HG02943 (cell line): ENCODE results near the gene ADAMTS9.
A peak's percentile ranks its signal among the peaks of the same experiment; 100 is the strongest.

Experiments used
- ATAC-seq: cut with Tn5 transposase; IDR thresholded peaks from one replicate; pipeline ENCODE4 v1.9.1; 2021; ENCODE audit warnings: mild to moderate bottlenecking, low read depth, moderate library complexity; ENCODE audit not compliant: unreplicated experiment

The ADAMTS9 gene

GRCh38 chr3:64586952-64587351, 100.8 kb downstream of the ADAMTS9 start:
- no peak for ATAC-seq

GRCh38 chr3:64584179-64584578, 103.6 kb downstream of the ADAMTS9 start:
- ATAC-seq = no peak

GRCh38 chr3:64578797-64579196, 109.0 kb downstream of the ADAMTS9 start:
- no peak for ATAC-seq

- no peak for ATAC-seq
Observed at GRCh38 chr3:64578062-64578770, 109.6 kb downstream of the ADAMTS9 start.

GRCh38 chr3:64576211-64576775, 111.5 kb downstream of the ADAMTS9 start:
- no peak for ATAC-seq

GRCh38 chr3:64575211-64575844, 112.5 kb downstream of the ADAMTS9 start:
- ATAC-seq = peak; percentile 67

- ATAC-seq = no peak
Observed at GRCh38 chr3:64574194-64574593, 113.6 kb downstream of the ADAMTS9 start.

GRCh38 chr3:64571982-64572381, 115.8 kb downstream of the ADAMTS9 start:
- no peak for ATAC-seq

GRCh38 chr3:64568895-64569517, 118.8 kb downstream of the ADAMTS9 start:
- ATAC-seq = no peak

GRCh38 chr3:64566859-64567258, 120.9 kb downstream of the ADAMTS9 start:
- no peak for ATAC-seq

- no peak for ATAC-seq
Observed at GRCh38 chr3:64563751-64564150, 124.0 kb downstream of the ADAMTS9 start.

- ATAC-seq = no peak
Observed at GRCh38 chr3:64561868-64562267, 125.9 kb downstream of the ADAMTS9 start.

- ATAC-seq = no peak
Observed at GRCh38 chr3:64561325-64561843, 126.4 kb downstream of the ADAMTS9 start.

GRCh38 chr3:64560791-64561190, 127.0 kb downstream of the ADAMTS9 start:
- ATAC-seq = no peak

GRCh38 chr3:64559588-64559987, 128.2 kb downstream of the ADAMTS9 start:
- no peak for ATAC-seq

GRCh38 chr3:64556046-64556445, 131.8 kb downstream of the ADAMTS9 start:
- no peak for ATAC-seq

GRCh38 chr3:64555351-64555750, 132.4 kb downstream of the ADAMTS9 start:
- ATAC-seq = no peak

GRCh38 chr3:64554096-64554920, 133.5 kb downstream of the ADAMTS9 start:
- ATAC-seq = no peak

GRCh38 chr3:64552966-64553365, 134.8 kb downstream of the ADAMTS9 start:
- no peak for ATAC-seq

- ATAC-seq = no peak
Observed at GRCh38 chr3:64552160-64552559, 135.6 kb downstream of the ADAMTS9 start.
